ENCODE data around the gene GPR84. TPM values are rescaled to one million over a fixed set of nuclear protein-coding genes. Genes with fewer than 3 reads are reported as not detected.
"Not testable (repeated sequence)": the region's sequence is repeated elsewhere in the genome, so short reads cannot be mapped to it uniquely, and the experiment has no call there.

Gene GPR84
- polyA plus RNA-seq, 1 donor, result 0.16 TPM

DNA sequence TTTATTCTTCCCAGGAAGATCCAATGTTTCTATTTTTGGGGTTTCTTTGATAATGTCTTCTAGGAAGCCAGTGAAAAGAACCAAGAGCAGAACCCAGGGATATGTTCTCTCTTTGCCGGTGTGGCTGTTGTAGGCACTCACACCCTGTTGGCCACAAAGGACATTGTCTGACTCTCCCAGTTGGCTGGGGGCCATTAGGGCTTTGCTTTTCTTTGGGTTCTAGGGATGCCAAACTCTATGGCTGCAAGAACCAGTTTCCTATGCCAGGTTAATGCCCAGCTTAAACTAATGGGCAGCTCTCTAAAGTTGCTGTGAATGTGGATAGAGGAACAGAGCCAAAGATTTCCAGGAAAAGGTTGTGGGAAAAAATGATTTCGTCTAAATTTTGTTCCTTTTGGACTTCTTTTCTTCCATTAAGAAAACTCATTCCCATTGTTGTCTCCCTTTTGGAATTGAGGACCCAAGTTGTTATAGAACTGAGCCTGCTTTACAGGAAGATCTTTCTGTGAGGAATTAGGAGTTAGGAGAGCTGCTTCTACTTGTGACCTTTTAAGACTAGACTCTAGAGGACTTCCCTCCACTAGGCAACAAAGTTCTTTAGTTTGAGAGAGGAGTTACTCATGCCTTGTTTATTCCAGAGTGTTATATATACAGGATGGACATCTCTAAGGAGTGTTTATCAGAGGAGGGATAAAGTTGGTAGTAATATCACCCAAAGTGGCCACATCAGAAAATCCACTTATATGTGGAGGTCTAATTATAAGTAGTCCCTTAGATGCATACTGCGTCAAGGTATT is 26.2 kb downstream of the GPR84 start:
- H3K36me3 ChIP-seq (ENCODE audit: control insufficient read depth, insufficient read depth, low read length), result peaks cover 31% of the 10 kb centered on the region
- H3K4me3 ChIP-seq (ENCODE audit: low read length), result no peak overlapping the region
- 100% methylated on average over 1 of the region's 3 CpGs for WGBS (ENCODE audit: insufficient coverage, low lambda C conversion rate)

DNA sequence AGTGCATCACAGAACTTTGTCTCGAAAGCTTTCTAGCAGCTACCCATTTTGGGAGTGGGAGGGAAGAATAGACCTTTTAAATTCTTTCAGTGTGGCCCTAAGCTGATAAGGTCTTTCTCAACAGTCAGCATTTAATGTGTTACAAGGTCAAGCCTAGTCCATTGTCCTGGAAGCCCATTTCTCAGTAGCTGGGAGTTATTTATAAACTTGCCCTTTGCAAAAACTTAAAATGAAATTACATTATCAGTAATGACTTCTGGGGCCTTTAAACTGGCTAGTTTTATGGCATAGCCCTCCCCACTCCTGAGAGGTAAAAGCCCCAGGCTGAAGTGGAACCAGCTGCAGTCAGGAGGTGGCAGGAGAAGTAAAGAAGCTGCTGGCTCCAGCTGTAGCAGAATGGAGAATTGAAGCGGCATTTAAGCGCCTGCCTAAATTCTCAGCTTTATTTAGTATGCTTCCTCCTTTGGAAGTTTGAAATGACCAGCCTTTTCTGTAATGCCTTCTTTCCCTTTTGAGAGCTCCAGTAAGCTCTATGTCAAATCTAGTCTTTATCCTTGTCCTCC is 26.9 kb downstream of the GPR84 start:
- Histone ChIP-seq H3K27me3 (ENCODE audit: control insufficient read depth, insufficient read depth, low read length) (no peaks in the 10 kb centered on the region), H3K4me1 (ENCODE audit: control insufficient read depth, insufficient read depth, low read length) (peaks cover 20% of the 10 kb centered on the region), H3K9me3 (ENCODE audit: control insufficient read depth, low read depth, low read length) (no peaks in the 10 kb centered on the region), H3K27ac (ENCODE audit: low read length) (peak overlapping the region; percentile 44), H3K36me3 (ENCODE audit: control insufficient read depth, insufficient read depth, low read length) (peaks cover 24% of the 10 kb centered on the region), H3K4me3 (ENCODE audit: low read length) (no peak overlapping the region)
- peak in 1 of 2 donors; percentile 50 for DNase-seq
- no CpG with 5 or more reads among the region's 3 CpGs for WGBS (ENCODE audit: insufficient coverage, low lambda C conversion rate)

More for the DNA sequence above, 26.2 kb downstream of the GPR84 start:
- no peak for DNase-seq
- no peaks in the 10 kb centered on the region for H3K27me3 ChIP-seq (ENCODE audit: control insufficient read depth, insufficient read depth, low read length)
- peaks cover 20% of the 10 kb centered on the region for H3K4me1 ChIP-seq (ENCODE audit: control insufficient read depth, insufficient read depth, low read length)
- peak overlapping the region; percentile 44 for H3K27ac ChIP-seq (ENCODE audit: low read length)
- no peaks in the 10 kb centered on the region for H3K9me3 ChIP-seq (ENCODE audit: control insufficient read depth, low read depth, low read length)

DNA sequence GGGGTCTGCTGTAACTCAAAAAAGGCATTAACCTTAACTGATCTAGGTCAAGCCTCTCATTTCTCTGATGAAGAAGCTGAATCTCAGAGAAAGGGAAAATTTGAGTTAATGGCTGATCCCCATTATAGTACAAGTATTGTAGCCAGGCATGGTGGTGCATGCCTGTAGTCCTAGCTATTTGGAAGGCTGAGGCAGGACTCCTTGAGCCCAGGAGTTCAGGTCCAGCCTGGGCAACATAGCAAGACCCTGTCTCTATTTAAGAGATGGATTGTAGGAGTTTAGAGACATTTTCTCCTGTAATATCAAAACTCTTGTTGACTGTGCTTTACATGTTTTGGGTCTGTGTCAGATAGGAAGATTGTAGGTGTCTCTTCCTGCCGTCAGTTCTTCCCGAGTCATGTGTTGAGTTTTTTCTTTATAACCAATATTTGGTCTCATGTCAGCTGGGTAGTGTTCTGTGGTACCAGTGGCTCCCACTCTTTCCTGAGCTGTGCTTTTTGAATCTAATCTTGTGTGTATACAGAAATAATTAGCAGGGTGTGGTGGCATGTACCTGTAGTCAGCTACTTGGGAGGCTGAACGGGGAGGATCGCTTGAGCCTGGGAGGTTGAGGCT is 30.8 kb downstream of the GPR84 start:
- peaks cover 32% of the 10 kb centered on the region for H3K4me1 ChIP-seq (ENCODE audit: control insufficient read depth, insufficient read depth, low read length)
- no peaks in the 10 kb centered on the region for H3K9me3 ChIP-seq (ENCODE audit: control insufficient read depth, low read depth, low read length)
- H3K27me3 ChIP-seq (ENCODE audit: control insufficient read depth, insufficient read depth, low read length), result no peaks in the 10 kb centered on the region
- H3K4me3 ChIP-seq (ENCODE audit: low read length), result no peak overlapping the region
- H3K36me3 ChIP-seq (ENCODE audit: control insufficient read depth, insufficient read depth, low read length), result peaks cover 18% of the 10 kb centered on the region
- no CpG with 5 or more reads among the region's 4 CpGs for WGBS (ENCODE audit: insufficient coverage, low lambda C conversion rate)
- no peak for DNase-seq
- no peak overlapping the region for H3K27ac ChIP-seq (ENCODE audit: low read length)

DNA sequence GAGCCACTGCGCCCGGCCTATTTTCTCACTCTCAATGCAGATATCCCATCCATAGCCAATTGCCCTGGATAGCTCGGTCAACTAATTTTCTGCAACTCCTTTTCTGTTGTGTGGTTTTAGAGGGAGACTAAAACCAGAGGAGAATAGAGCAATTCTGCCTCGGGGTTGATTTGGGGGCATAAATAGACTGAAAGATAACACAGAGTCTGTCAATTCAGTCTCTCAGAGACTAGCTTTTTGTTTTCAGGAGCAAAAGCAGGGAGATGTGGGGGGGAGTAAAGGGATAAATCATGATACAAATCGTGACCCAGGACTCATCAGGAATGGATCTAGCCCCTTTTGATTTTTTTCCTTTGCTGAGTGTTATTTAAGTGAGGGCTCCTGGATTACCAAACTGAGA is 32.8 kb downstream of the GPR84 start:
- Histone ChIP-seq H3K36me3 (ENCODE audit: control insufficient read depth, insufficient read depth, low read length) (peaks cover 18% of the 10 kb centered on the region), H3K27me3 (ENCODE audit: control insufficient read depth, insufficient read depth, low read length) (no peaks in the 10 kb centered on the region), H3K4me1 (ENCODE audit: control insufficient read depth, insufficient read depth, low read length) (peaks cover 21% of the 10 kb centered on the region), H3K4me3 (ENCODE audit: low read length) (no peak overlapping the region), H3K9me3 (ENCODE audit: control insufficient read depth, low read depth, low read length) (no peaks in the 10 kb centered on the region), H3K27ac (ENCODE audit: low read length) (no peak overlapping the region)
- no peak for DNase-seq
- 80% methylated on average over 1 of the region's 5 CpGs for WGBS (ENCODE audit: insufficient coverage, low lambda C conversion rate)

DNA sequence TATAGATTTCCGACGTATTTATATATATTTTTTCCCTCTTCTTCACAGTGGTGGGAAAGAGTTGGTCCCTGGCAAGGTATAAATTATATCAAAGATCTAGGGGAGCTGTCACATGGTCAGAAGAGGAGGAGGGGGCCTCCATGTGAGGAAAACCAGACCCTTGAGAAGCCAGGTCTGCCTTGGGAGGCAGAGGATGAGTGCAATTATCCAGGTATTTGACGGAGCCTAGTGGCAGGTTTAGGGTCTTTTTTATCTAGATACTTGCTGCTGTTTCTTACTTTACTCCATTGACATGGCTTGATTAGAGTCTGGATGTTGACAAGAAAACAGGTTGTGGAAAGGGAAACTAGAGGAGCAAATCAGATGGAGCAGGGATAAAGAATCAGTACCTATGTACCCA is 33.8 kb downstream of the GPR84 start:
- peaks cover 18% of the 10 kb centered on the region for H3K36me3 ChIP-seq (ENCODE audit: control insufficient read depth, insufficient read depth, low read length)
- no peak for DNase-seq
- no CpG with 5 or more reads among the region's 3 CpGs for WGBS (ENCODE audit: insufficient coverage, low lambda C conversion rate)
- H3K4me1 ChIP-seq (ENCODE audit: control insufficient read depth, insufficient read depth, low read length), result peaks cover 25% of the 10 kb centered on the region
- no peak overlapping the region for H3K27ac ChIP-seq (ENCODE audit: low read length)
- no peaks in the 10 kb centered on the region for H3K9me3 ChIP-seq (ENCODE audit: control insufficient read depth, low read depth, low read length)
- H3K4me3 ChIP-seq (ENCODE audit: low read length), result no peak overlapping the region
- no peaks in the 10 kb centered on the region for H3K27me3 ChIP-seq (ENCODE audit: control insufficient read depth, insufficient read depth, low read length)

DNA sequence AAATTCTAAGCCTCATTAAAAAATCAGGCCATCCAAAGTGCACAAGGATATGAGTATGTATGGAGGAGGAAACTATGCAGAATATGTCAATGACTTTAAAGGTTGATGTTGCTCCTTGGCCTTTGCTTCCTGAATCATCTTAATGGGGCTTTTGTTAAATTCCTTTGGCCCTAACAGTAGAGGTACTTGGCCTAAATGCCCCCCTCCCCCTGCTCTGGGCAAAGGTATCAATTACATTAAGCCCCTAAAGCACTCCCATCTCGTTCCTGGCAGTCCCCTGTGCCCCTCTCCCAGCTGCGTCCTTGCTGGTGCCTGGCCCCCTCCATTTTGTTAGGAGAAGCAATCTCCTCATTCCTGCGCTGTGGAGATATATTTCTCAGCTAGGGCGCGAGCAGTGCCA is 34.5 kb downstream of the GPR84 start:
- peak overlapping the region; percentile 41 for H3K27ac ChIP-seq (ENCODE audit: low read length)
- H3K27me3 ChIP-seq (ENCODE audit: control insufficient read depth, insufficient read depth, low read length), result no peaks in the 10 kb centered on the region
- peaks cover 18% of the 10 kb centered on the region for H3K36me3 ChIP-seq (ENCODE audit: control insufficient read depth, insufficient read depth, low read length)
- no peaks in the 10 kb centered on the region for H3K9me3 ChIP-seq (ENCODE audit: control insufficient read depth, low read depth, low read length)
- H3K4me3 ChIP-seq (ENCODE audit: low read length), result no peak overlapping the region
- WGBS (ENCODE audit: insufficient coverage, low lambda C conversion rate), result no CpG with 5 or more reads among the region's 5 CpGs
- DNase-seq, result no peak
- H3K4me1 ChIP-seq (ENCODE audit: control insufficient read depth, insufficient read depth, low read length), result peaks cover 25% of the 10 kb centered on the region

DNA sequence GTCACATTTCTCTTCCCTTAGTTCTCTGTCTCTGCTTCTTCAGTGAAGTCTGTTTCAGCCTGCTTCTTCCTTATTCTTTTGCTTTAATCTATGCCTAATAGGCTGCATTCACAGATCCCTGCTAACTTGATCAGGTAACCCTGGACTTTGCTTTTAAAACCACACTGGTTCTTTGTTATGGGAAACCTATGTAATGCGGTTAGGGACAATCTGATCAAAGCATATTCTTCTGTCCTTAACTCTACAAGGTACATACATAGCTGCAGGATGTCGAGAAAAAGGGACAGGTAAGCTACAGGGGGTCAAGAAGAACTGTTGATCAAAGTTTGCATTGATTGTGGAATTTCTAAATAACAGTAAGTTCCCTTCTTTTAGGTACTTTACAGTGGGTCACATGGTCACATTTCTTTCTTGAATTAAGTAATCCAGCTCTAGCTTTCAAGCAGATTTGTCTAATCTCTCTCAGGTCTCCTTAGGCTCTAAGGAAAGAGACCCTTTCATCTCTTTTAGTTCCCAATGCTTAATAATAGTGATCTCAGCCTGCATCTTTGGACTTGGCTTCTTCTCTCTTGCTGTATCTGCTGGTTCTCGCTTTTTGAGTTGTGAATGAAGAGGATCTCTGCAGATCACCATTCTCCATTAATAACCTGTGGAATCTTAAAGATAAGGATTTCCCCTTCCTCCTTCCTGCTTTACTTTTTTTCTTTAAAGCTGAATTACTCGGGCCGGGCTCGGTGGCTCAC is 35.5 kb downstream of the GPR84 start:
- Histone ChIP-seq H3K27ac (ENCODE audit: low read length) (peak overlapping the region; percentile 41), H3K4me3 (ENCODE audit: low read length) (no peak overlapping the region)
- no CpG with 5 or more reads among the region's 6 CpGs for WGBS (ENCODE audit: insufficient coverage, low lambda C conversion rate)

DNA sequence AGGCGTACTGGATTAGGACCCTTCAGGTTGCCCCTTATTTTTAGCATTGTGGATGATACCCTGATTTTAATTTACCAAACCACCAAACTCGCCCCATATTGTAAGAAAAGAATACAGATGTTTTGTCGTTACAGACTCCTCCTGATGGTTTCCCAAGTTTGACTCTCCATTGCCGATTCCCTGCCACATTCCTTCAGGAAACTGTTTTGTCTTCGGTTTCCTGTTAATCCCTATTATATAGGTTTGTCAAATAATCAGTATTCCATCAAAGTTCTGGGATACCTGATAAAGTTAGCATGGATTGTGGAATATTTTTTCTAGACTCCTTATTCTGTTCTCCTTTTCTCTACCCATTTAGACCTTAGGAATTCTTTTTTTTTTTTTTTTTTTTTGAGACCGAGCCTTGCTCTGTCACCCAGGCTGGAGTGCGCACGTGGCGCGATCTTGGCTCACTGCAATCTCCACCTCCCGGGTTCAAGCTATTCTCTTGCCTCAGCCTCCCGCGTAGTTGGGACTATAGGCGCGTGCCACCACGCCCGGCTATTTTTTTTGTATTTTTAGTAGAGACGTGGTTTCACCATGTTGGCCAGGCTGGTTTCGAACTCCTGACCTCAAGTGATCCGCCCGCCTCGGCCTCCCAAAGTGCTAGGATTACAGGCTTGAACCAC is 38.7 kb downstream of the GPR84 start:
- not testable (repeated sequence) for DNase-seq

More for the DNA sequence above, 35.5 kb downstream of the GPR84 start:
- Histone ChIP-seq H3K4me1 (ENCODE audit: control insufficient read depth, insufficient read depth, low read length) (peaks cover 28% of the 10 kb centered on the region), H3K9me3 (ENCODE audit: control insufficient read depth, low read depth, low read length) (no peaks in the 10 kb centered on the region), H3K27me3 (ENCODE audit: control insufficient read depth, insufficient read depth, low read length) (no peaks in the 10 kb centered on the region), H3K36me3 (ENCODE audit: control insufficient read depth, insufficient read depth, low read length) (peaks cover 18% of the 10 kb centered on the region)
- peak in 1 of 2 donors; percentile 54 for DNase-seq

DNA sequence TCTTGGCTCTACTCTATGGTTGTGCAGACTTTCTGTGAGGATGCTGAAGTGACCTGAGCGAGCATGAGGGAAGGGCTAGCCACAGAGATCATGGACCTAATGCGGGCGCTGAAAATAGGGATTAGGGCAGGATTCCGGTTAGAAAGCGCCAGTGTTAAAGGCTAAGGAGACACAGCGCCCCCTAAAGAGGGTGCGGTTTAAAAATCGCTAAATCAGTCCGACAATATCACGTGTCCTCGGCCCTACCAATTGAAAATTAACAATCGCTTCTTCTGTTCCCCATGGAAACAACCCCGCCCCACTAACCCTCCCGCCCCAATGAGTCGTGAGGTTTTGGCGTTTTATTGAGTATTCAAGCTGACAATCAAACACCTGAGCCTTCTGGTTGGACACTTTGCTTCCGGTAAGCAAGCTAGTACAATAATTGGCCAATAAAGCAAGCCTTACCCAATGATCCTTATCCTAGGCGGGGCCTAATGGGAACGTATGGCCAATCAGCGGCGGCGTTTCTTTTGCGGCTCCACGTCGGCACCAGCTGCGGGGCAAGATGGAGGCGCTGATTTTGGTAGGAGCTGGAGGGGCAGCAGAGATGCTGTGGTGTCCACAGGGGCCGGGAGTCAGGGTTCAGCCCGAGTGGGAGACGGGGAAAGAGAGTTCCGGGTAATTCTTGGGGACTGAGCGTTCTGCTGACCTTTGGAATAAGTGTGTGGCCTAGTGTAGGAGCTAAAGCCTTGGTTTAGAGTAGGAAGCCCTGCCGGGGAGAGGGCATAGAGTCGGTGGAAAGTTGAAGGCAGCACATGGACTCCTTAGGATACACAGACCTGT is 39.5 kb downstream of the GPR84 start, which contains the start of gene COPZ1:
Gene COPZ1 (plus strand): TSS at position 515 of the 825 bp plus-strand sequence. CDS start 33 bp downstream, at position 548.
- H3K27ac ChIP-seq (ENCODE audit: low read length), result peak within 1 kb of the TSS; percentile 92
- H3K4me1 ChIP-seq (ENCODE audit: control insufficient read depth, insufficient read depth, low read length), result peaks cover 21% of the 10 kb centered on the region
- H3K27me3 ChIP-seq (ENCODE audit: control insufficient read depth, insufficient read depth, low read length), result no peaks in the 10 kb centered on the region
- peak within 1 kb of the TSS; percentile 87 for H3K4me3 ChIP-seq (ENCODE audit: low read length)
- DNase-seq, result peak; percentile 97 to 99
- H3K36me3 ChIP-seq (ENCODE audit: control insufficient read depth, insufficient read depth, low read length), result peaks cover 6% of the 10 kb centered on the region
- 0% methylated on average over 1 of the region's 34 CpGs for WGBS (ENCODE audit: insufficient coverage, low lambda C conversion rate)
- H3K9me3 ChIP-seq (ENCODE audit: control insufficient read depth, low read depth, low read length), result no peaks in the 10 kb centered on the region

More for the DNA sequence above, 38.7 kb downstream of the GPR84 start:
- H3K27ac ChIP-seq (ENCODE audit: low read length), result peak overlapping the region; percentile 92
- not testable (repeated sequence) for H3K9me3 ChIP-seq (ENCODE audit: control insufficient read depth, low read depth, low read length); H3K27me3 ChIP-seq (ENCODE audit: control insufficient read depth, insufficient read depth, low read length)
- peaks cover 25% of the 10 kb centered on the region for H3K4me1 ChIP-seq (ENCODE audit: control insufficient read depth, insufficient read depth, low read length)
- H3K36me3 ChIP-seq (ENCODE audit: control insufficient read depth, insufficient read depth, low read length), result peaks cover 10% of the 10 kb centered on the region
- 0% methylated on average over 2 of the region's 22 CpGs for WGBS (ENCODE audit: insufficient coverage, low lambda C conversion rate)
- peak overlapping the region; percentile 87 for H3K4me3 ChIP-seq (ENCODE audit: low read length)

Data from large intestine (tissue), 3 donors.